NCI-H460 (cell line): ENCODE results near the gene MS4A1. TPM values are rescaled to one million over a fixed set of nuclear protein-coding genes. Genes with fewer than 3 reads are reported as not detected.
"Not testable (repeated sequence)": the region's sequence is repeated elsewhere in the genome, so short reads cannot be mapped to it uniquely, and the experiment has no call there.

Experiments
- DNase-seq: peaks from one replicate; pipeline ENCODE4 v3.0.0-alpha.2; 2016; ENCODE audit warnings: low read depth; ENCODE audit errors: extremely low read depth
- polyA plus RNA-seq: library from polyadenylated mRNA; depleted of rRNA; stranded (reverse); fragments of >200 nt; gene quantifications from 2 replicates; pipeline ENCODE4 v1.2.3, GENCODE V29; 2014; cell fraction: nucleus; rRNA removed
- total RNA-seq: library from RNA; depleted of rRNA; stranded (reverse); fragments of >200 nt; shearing (Covaris generic); gene quantifications from 2 replicates; pipeline ENCODE4 v1.2.3, GENCODE V29; 2014; rRNA removed

MS4A1 gene
- total RNA-seq = not detected in 2 replicates
- polyA plus RNA-seq = not detected in 2 replicates

GRCh38 chr11:60455531-60456042, at the start of gene MS4A1:
TSS of gene MS4A1 (plus strand) at chr11:60455847. CDS start at chr11:60462375, 6,528 bp downstream.
- no peak for DNase-seq

- no peak for DNase-seq
These were observed 35.6 kb upstream of the MS4A1 start for GRCh38 chr11:60420015-60420414.

DNA sequence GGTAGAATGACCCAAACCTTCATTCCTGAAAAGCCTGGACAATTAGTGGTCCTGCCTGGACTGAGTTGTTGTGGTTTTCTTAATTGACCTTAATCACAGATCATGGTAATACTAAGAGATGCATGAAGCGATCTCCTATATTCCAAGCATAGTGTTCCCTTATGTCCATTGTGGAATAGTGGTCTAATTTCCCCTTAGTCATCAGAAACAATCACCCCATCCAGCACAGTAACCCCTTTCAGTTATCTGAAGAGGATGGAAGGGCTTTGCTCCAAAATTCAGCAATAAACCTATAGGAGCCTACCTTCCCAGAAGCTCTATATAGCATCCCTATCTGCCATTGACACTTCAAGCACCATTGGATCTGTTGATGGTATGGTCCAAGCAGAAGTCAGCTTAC, 33.0 kb upstream of the MS4A1 start:
- DNase-seq = no peak

DNA sequence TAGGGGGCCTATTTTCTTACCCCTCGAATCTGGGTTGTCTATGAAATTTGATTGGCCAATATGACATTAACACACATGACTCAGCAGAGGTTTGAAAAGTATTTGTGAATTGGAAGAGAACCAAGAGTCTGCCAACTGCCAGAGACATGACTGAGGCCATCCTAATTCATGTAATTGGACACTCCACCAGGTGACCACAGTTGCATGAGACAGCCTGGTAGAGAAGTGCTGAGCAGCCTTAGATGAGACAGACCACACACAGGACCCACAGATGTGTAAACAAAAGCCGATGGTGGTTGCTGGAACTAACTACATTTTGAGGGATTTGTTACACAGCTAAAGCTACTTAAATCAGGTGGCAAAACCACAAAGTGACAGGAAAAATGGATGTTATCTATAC, 27.1 kb upstream of the MS4A1 start:
- DNase-seq = no peak

- no peak for DNase-seq
These were observed 26.4 kb upstream of the MS4A1 start, which contains the start of gene MS4A5 for GRCh38 chr11:60429272-60429671. TSS of gene MS4A5 (plus strand) at chr11:60429572. CDS start at chr11:60429675, 103 bp downstream.

- DNase-seq = no peak
These were observed 24.4 kb upstream of the MS4A1 start for GRCh38 chr11:60431251-60431650.

GRCh38 chr11:60433401-60433800, 22.2 kb upstream of the MS4A1 start:
- DNase-seq = no peak

DNA sequence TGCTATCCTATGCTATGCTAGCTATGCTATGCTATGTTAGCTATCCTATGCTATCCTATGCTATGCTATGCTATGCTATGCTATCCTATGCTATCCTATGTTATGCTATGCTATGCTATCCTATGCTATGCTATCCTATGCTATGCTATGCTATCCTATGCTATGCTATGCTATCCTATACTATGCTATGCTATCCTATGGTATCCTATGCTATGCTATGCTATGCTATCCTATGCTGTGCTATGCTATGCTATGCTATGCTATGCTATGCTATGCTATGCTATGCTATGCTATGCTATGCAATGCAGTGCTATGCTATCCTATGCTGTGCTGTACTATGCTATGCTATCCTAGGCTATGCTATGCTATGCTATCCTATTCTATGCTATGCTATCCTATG, 8.6 kb upstream of the MS4A1 start:
- no peak for DNase-seq

DNA sequence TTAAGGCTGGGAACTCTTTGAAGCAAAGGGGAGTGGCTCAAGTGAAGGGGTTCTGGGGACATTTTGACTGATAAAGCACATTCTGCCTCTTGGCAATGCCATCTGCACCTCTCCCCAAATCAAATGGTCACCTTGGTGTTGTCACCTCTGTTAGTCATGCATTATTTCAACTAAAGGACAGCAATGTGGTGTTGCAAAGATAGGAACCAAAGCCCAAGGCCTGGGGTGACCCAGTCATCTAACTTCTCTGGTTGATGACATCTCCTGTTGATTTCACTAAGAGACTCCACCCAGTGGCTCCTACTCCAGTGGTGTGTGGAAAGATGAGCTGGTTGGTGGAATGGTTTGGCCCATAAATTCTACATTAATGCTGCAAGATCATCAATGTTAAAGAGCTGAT, 7.8 kb upstream of the MS4A1 start:
- no peak for DNase-seq

GRCh38 chr11:60451185-60451584, 4.5 kb upstream of the MS4A1 start:
- DNase-seq = not testable (repeated sequence)

GRCh38 chr11:60454212-60454611, 1.4 kb upstream of the MS4A1 start:
- DNase-seq = no peak

GRCh38 chr11:60457576-60457975, 1.9 kb downstream of the MS4A1 start:
- no peak for DNase-seq

DNA sequence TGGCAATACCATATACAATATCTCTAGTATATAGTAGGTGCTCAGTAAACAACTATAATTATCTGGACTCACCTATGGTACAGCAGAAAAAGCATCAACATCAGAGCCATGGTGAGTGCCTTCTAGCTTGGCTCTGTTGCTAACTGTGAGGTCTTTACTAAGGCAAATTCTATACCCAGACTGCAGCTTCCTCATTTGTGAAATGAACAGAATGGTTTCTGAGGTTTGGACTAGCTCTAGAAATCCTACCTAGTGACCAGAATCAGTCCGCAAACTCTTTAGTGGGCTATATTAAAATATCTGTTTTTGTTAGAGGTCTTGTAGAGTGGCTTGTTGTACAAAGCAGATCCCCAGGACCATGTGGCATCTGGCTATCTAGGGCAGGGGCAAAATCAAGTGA, 3.7 kb downstream of the MS4A1 start:
- no peak for DNase-seq

GRCh38 chr11:60468829-60469228, 13.2 kb downstream of the MS4A1 start:
- DNase-seq = no peak

DNA sequence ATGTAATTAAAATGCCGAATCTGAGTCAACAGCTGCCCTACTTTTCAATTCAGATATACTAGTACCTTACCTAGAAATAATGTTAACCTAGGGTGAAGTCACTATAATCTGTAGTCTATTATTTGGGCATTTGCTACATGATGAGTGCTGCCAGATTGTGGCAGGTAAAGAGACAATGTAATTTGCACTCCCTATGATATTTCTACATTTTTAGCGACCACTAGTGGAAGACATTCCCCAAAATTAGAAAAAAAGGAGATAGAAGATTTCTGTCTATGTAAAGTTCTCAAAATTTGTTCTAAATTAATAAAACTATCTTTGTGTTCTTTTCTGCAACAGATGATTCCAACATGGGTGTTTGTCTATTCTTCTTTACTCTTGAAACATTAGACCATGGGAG, 14.1 kb downstream of the MS4A1 start:
- no peak for DNase-seq

GRCh38 chr11:60477035-60477445, 21.4 kb downstream of the MS4A1 start:
- no peak for DNase-seq

DNA sequence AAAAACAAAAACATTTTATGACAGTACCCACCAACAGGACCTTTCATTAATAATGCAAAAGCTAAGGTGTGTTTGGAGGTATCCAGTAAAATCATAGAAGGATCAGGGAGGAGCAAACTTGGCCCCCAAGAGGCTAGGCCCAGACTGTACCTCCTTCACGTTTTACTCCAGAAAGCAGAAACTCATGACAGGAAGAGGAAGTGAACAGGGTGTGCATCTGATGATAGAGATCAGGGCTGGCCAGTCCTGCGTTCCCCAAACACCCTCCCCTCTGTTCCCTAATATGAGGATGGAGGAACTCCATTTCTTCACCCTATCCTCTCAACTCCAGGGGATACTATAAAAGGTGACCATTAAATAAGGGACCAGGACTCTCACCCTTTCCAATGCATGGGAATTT, 26.7 kb downstream of the MS4A1 start:
- no peak for DNase-seq

- DNase-seq = peak; percentile 14
These were observed 30.3 kb downstream of the MS4A1 start for GRCh38 chr11:60485987-60486386.

GRCh38 chr11:60492488-60493009, 36.9 kb downstream of the MS4A1 start, which contains the start of gene MS4A12:
TSS of gene MS4A12 (plus strand) at chr11:60492778. CDS start at chr11:60497319, 4,541 bp downstream.
- no peak for DNase-seq

GRCh38 chr11:60493454-60493853, 37.8 kb downstream of the MS4A1 start:
- no peak for DNase-seq

- DNase-seq = no peak
These were observed 42.8 kb downstream of the MS4A1 start for GRCh38 chr11:60498399-60498798.

DNA sequence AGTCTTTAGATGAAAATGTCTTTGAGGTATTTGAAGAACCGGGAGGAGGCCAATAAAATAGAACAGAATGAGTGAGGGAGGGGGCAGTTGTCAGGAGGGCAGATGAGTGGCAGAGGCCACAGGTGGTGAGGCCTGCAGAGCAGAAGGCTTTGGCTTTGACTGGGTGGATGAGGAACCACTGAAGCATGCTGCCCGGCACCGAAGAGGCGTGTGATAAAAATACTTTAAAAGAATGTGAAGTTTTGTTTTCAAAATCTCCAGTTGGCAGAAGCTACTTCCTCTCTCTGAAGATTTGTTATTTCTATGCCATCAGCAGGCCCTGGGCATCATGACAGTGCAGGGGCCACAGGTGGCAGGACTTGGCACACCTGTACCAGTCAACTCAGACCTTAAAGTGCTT, 43.2 kb downstream of the MS4A1 start:
- no peak for DNase-seq
